SK-N-MC (cell line): ENCODE measurements around the gene MYO5C.

Source experiments
- EZH2 ChIP-seq: fragments of 200-600 bp; sonication (generic); IDR thresholded peaks from one replicate; pipeline ENCODE4 v1.6.1; 2017; ENCODE audit warnings: antibody characterized with exemption
- FOXP2 ChIP-seq: optimal IDR thresholded peaks from 2 replicates; pipeline ENCODE3; 2011; ENCODE audit warnings: mild to moderate bottlenecking, moderate library complexity; ENCODE audit not compliant: insufficient read depth; ENCODE audit errors: extremely low read length, control extremely low read depth
- POLR2AphosphoS5 ChIP-seq: IDR thresholded peaks from 2 replicates; pipeline ENCODE4 v1.6.1; 2012; ENCODE audit warnings: mild to moderate bottlenecking, low read depth, low read length, borderline replicate concordance

DNA sequence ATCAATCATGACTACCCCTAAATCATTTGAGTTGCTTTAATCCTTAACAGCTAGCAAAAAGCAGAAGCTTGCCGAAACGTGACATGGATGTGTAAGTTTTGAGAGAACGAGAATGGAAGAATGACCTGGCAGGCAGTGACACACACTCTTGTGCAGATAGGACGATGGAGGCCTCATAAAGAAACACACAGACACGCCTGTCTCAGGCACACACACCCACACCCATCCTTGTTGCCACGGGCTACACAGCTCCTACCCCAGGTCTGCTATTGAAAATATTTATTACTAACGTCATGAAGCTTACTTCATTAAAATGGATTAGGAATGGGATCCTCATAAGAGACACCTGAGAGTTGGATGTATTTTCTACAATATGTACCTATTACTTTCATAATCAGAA is 8.5 kb downstream of the MYO5C start:
- TF ChIP-seq POLR2AphosphoS5 (no peak), EZH2 (no peak), FOXP2 (no peak)
